ENCODE results near the gene THSD8.

Gene THSD8

DNA sequence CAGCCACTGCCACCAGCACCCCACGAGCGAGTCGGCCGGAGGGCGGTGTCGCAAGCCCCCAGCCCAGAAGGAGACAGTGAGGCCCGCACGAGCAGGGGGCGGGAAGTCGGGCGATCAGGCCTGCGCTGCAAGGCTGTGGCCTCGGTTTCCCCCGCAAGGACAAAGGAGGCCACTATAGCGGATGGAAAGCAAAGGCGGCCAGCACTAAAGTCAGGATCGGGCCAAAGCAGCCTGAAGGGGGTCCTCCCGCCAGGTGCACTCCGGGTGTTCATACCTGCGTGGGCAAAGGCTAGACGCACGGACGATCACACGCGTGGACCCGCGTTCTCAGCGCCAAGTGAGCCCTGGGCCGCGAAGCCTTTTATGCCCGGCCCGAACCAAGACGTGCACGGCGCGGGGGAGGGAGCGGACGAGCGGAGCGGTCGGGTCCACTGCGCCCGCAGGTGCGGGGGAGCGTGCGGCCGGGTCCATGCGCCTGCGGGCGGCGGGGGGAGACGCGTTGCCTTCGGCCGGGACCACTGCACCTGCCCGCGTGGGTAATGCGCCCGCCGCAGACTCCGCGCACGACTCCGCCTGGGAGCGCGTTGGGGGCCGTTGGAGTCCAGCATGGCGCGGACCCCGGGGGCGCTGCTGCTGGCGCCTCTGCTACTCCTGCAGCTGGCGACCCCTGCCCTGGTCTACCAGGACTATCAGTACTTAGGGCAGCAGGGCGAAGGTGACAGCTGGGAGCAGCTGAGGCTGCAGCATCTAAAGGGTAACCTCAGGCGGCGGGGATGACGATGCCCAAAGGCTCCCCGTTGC lies at the start of gene THSD8, which contains the start of gene PRDX2:
Gene THSD8 (plus strand): TSS at position 604 of the 801 bp plus-strand sequence. CDS start 3 bp downstream, at position 607.
Gene PRDX2 (minus strand): TSS at position 335 of the 801 bp plus-strand sequence. CDS start 539 bp downstream, outside the sequence.
- DNase-seq = peak; percentile 27 to 78 (median 58)

GRCh38 chr19:12754465-12755196 lies 47.2 kb upstream of the THSD8 start:
- no peak for DNase-seq

DNA sequence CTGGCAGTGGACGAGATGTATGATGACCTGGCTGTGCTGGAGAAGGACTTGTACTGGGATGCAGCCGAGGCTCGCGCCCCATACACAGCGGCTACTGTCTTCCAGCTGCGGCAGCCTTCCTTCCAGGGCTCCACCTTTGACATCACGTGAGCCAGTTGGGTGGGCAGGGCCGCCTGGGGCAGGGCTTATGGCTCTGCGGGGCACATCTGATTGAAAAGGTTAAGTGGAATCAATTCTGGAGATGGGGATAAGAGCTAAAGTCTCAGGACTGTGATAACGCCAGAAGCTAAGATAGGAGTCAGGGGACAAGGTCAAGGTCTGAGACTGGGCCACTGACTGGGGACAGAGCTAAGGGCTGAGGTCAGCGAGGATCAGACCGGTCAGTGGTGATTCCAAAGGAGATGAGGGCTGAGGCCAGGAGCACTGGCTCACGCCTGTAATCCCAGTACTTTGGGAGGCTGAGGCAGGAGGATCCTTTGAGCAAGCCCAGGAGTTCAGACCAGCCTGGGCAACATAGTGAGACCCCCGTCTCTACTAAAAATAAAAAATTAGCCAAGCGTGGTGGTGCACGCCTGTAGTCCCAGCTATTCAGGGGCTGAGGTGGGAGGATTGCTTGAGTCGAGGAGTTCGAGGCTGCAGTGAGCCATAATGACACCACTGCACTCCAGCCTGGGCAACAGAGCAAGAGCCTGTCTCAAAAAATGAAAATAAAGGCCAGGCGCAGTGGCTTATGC lies 45.6 kb upstream of the THSD8 start:
- DNase-seq = no peak

DNA sequence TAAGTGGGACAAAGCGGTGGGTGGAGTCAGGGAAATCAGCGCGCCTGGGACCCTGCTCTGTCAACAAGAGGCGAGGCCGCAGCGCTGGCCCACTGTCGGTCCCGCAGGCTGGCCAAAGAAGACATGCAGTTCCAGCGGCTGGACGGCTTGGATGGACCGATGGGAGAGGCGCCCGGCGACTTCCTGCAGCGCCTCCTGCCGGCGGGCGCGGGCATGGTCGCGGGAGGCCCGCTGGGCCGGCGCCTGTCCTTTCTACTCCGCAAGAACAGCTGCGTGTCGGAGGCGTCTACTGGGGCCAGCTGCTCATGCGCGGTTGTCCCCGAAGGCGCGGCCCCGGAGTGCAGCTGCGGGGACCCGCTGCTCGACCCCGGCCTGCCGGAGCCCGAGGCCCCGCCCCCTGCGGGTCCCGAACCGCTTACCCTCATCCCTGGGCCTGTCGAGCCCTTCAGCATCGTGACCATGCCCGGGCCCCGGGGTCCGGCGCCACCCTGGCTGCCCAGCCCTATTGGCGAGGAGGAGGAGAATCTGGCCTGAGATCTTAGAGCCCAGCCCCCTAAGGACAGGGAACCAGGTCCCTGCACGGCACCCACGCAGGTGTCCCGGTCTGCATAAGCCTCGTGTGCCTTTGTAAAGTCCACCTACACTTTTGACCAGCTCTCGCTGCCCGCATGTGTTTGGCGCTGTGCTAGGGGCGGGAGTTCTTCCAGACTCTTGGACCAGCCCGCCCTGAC lies 44.2 kb upstream of the THSD8 start:
- DNase-seq = peak in 3 of 4 experiments; percentile 21 to 56 (median 29)

- DNase-seq = no peak
These were observed 42.2 kb upstream of the THSD8 start for GRCh38 chr19:12759686-12760085.

DNA sequence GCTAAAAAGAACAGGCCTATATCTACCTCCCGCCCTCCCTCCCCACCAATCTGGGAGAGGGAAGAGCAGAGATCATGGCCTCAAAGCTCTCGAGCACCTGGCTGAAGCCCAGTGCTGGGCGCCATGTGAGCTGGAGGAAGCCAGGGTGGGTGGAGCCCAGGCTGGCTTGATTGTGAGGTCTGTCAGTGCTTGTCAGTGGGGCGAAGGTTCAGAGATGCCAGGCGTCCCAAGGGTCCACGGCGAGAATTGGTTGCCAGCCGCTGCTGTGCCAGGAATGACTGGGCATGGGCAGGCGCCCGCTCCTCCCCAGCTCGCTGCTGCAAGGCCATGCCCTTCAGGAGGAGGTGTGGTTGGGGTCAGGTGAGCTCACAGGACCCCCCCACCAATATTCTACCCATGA lies 38.8 kb upstream of the THSD8 start:
- DNase-seq = no peak

GRCh38 chr19:12764698-12765097 lies 37.2 kb upstream of the THSD8 start:
- DNase-seq = no peak

DNA sequence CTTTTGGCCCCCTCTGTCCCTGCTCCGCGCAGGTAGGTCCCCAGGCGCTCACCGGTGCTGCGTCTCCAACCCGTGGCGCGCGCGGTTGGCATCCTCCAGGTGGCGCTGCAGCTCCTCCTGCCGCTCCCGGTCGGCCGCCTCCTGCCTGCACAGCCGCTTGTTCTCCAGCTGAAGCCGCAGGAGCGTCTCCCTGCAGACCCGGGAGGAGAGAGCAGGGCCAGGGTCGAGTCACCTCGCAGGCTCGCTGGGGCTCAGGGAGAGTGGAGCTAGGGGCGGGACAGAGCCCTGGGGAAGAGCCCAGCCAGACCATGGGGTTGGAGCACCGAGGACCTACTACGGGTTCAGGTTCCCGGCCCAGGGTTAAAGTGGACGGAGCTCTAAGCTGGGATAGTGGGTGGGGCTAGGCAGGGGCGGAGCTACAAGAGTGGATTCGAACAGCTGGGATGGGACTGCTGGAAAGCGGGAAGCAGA lies 35.8 kb upstream of the THSD8 start:
- DNase-seq = peak in 2 of 4 experiments; percentile 81 to 82

DNA sequence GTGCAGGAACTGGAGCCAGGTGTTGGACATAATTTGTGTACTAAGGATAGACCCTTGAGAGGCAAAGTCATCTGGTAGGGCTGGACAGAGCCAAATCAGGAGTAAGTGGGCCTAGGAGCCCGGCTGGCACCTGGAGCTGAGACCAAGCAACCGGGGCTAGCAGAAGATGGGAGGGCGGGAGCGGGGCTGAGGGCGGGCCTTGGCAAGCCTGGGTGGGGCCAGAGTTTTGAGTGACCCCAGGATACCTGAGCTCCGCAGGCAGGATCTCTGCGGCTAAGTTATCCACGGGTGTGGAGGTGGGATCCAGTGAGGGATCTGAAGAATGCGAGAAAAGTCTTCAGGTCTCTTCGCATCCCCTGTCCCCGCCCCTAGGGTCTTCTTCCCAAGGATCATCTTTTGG lies 34.7 kb upstream of the THSD8 start:
- DNase-seq = no peak

DNA sequence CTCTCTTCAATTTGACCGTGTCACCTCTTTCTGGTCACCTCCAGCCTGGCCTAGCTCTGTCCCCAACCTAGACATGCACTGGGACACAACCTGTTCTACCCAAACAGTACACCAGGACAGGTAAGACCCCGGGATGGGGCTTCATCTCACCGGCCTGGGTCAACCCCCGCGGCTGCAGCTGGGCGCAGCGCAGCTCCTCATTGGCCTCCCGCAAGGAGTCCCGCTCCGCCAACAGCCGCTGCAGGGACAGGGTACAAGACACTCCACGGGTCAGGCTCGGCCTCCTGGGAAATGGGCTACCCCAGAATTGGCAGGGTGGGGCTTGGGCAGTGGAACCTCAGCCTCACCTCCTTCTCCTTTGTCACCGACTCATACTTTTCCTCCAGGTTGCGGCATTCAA lies 34.2 kb upstream of the THSD8 start:
- DNase-seq = no peak

GRCh38 chr19:12769689-12770088 lies 32.2 kb upstream of the THSD8 start:
- peak in 2 of 4 experiments; percentile 14 to 23 for DNase-seq

GRCh38 chr19:12770922-12771321 lies 30.9 kb upstream of the THSD8 start:
- DNase-seq = no peak

- DNase-seq = no peak
These were observed 29.5 kb upstream of the THSD8 start for GRCh38 chr19:12772323-12772722.

DNA sequence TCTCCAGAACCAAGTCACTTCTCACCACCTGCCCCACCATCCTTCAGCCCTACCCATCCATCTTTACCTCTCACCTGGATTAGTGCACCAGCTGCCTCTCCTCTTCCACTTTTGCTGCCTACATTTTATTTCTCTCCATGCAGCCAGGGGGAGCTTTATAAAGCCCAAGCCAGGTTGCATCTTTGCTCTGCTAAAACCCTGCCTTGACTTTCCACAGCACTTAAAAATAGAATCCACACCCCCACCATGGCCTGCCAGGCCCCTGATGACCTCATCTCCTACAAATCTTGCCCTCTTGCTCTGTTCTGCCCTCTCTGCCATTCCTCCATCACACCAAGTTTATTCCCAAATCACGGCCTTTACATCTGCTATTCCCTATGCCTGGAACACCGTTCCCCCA lies 28.3 kb upstream of the THSD8 start:
- no peak for DNase-seq

GRCh38 chr19:12774588-12775555 lies 27.0 kb upstream of the THSD8 start, which contains the start of gene HOOK2:
TSS of gene HOOK2 (minus strand) at chr19:12775552. CDS start at chr19:12775449, 103 bp downstream.
- DNase-seq = peak in 1 of 4 experiments; percentile 46

DNA sequence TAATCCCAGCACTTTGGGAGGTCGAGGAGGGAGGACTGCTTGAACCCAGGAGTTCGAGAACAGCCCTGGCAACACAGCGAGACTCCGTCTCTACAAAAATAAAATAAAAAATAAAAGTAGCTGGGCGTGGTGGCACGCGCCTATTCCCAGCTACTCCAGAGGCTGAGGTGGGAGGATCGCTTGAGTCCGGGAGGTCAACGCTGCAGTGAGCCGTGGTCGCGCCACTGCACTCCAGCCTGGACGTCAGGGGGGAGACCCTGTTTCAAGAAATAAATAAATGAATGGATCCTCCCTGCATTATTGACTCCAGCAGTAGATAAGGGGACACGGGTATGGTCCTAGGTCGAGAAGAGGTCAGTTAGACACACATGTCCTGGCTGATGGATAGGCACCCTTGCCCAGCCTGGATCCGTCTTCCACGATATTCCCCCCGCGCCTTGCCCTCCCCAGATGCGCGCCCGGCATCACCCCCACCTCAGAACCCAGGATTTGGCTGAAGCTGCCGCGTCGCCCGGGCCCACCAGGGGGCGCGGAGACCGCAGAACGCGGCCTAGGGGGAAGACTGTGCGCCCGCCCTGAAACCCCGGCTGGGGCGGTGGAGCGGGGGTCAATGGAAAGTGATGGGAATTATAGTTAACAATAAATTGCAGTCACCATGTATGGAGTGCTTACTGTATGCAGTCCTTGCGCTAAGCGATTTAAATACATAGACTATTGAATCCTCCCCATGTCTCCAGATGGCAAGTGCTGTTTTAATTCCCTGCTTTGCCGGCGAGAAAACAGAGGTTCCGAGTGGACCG lies 24.5 kb upstream of the THSD8 start:
- DNase-seq = peak; percentile 51 to 82 (median 62)

GRCh38 chr19:12778017-12778904 lies 23.6 kb upstream of the THSD8 start:
- DNase-seq = peak in 1 of 4 experiments; percentile 16

GRCh38 chr19:12778905-12779161 lies 23.0 kb upstream of the THSD8 start:
- no peak for DNase-seq
